Amniotic stem cell (primary cell): ENCODE measurements around the gene RALGAPA2.
A peak's percentile ranks its signal among the peaks of the same experiment; 100 is the strongest.
"Not testable (repeated sequence)": the region's sequence is repeated elsewhere in the genome, so short reads cannot be mapped to it uniquely, and the experiment has no call there.

ENCODE experiments used
- DNase-seq: peaks from one replicate; lab custom pipeline; 2025; lab: John Stamatoyannopoulos, UW

Gene RALGAPA2

DNA sequence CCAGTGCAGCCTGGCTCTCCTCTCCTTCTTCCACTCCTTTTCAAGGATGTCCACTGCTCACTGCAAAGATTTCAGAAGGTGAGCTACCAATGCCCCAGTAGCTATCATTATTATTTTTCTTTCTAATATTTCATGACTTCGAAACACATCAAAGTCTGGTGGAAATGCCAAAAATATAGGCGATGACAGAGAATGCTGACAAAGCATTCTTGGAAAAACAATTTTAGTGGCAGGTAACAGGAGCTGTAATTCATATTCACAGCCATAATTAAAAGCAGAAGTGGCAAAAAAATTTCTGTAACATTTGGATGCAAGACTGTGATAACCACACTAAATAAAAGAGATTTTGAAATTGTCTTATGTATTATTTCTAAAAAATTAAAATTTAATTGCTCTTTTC, 133.6 kb downstream of the RALGAPA2 start:
- no peak for DNase-seq

DNA sequence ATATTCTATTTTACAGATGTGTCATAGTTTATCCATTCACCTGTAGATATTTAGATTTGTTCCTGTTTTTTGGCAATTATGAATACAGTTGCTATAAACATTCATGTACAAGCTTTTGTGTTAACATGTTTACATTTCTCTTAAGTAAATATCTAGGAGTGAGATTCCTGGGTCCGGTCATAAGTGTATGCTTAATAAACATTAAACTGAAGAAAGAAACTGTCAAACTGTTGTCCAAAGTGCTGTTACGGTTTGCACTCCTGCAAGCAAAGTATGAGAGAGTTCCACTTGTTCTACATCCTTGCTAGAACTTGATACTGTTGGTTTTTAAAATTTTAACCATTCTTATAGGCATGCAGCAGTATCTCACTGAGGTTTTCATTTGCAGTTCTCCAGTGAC, 138.6 kb downstream of the RALGAPA2 start:
- no peak for DNase-seq

DNA sequence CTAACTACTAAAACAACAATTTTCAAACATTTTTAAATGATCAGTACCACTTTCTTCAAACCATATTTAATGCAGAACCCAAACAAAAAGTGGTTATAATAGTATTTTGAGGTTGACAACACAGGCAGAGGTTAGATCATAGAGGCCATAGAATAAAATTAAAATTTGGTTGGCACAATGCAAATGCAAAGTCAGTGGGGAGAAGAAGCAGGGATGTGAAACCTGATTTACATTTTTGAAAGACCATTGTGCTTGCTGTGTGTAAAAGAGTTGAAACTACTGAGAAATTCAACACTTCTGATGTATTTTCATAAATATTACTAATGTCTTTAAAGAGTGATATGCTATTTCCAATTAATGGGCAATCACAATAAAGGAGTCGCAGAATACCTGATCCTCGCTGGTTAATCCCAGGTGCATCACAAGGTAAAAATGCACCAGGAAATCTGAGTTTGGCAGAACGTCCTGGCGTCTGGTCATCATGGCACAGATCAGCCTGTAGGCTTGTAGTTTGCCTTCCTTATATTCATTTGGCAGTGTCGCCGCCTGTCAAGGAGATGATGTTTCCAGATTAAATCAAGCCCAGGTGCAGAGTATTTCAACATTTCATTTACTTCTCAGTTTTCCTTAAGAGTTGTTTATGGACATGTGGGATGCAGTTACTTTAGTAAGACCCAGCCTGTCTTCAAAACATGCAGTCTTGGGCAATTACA, 141.2 kb downstream of the RALGAPA2 start:
- DNase-seq = no peak

DNA sequence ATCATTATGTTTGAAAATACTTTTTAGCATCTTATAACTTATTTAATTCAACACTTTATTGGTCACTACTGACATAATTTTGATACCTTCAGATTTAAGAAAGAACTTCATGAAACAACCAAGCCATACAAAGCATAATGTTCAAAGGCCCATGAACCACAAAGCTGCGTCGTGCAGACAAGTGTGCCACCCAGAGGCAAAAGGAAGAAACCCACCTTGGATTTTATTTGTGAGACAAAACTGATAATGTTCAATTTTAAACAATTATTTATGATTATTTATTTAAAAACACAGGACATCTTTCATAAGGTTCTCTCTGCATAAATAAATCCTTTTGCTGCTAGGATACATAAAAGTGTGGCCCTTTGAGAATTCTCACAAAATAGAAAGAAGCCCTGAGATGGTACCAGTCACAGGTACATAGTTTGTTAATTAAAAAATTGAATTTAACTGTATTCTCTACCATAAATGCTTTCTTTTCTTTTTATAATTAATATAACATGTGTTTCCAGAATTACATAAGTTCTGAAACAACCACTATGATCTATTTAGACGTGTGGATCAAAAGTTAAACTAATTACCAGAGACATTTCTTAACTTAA, 143.7 kb downstream of the RALGAPA2 start:
- peak; percentile 40 for DNase-seq

DNA sequence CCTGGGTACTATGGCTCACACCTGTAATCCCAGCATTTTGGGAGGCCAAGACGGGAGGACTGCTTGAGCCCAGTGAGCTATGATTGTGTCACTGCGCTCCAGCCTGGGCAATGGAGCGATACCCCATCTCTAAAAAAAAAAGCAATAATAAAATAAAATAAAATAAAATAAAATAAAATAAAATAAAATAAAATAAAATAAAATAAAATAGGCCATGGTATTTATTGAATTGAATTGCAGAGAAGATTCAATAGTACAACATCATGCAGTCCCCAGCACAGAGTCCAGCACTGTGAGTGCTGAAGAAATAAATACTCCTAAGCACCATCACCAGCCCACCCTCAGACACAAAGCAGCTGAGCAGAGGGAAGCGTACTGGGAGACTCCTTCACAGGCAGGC, 144.7 kb downstream of the RALGAPA2 start:
- no peak for DNase-seq

DNA sequence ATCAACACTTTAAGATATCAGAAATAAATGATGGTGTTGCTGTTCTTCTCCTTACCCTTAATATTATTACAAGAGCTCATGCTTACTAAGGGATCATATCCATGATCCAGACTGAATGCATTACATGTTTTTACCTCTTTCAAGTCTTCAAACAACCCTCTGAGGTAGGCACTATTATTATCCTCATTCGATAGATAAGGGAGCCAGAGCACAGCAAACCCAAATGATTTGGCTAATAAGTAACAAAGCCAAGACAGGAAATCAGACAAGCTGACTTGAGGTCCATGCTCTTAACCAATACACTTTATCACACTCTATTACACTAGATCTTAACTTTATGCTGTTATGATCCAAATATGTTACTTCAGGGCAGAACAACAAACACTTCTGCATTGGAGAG, 145.9 kb downstream of the RALGAPA2 start:
- no peak for DNase-seq

DNA sequence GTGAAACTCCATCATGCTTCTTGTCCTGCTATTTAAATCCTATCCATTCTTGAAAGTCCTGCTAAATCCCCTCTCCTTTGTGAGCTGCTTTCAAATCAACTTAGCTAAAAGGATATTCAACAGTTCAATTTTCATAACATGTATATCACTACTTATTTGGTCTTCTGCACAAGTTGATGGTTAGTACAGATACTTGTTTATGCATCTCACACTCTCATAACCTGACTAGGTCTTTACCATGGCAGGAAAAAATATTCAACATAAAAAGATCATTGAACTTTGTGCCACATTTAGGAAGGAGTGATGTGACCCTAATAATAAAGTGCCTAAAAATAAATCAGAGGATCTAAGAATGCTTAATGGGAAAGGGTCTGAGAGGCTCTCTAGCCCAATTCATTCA, 148.2 kb downstream of the RALGAPA2 start:
- no peak for DNase-seq

DNA sequence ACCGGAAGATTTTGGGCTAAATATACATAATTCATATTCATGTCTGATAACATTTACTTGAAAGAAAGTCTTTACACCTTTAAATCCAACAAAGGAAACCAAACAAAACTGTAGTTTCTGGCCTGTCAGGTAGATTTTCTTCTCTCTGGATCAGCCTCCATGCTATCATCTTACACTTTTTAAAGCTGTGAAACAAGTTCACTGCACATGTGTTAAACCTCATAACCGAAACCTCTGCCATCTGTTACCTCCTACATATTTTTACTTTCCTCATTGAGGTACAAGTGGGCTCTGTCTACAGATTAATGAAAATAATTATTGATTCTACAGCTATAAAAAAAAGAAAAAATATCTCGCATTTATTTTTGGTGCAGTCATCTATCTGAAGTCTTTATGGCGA, 149.9 kb downstream of the RALGAPA2 start:
- DNase-seq = no peak

DNA sequence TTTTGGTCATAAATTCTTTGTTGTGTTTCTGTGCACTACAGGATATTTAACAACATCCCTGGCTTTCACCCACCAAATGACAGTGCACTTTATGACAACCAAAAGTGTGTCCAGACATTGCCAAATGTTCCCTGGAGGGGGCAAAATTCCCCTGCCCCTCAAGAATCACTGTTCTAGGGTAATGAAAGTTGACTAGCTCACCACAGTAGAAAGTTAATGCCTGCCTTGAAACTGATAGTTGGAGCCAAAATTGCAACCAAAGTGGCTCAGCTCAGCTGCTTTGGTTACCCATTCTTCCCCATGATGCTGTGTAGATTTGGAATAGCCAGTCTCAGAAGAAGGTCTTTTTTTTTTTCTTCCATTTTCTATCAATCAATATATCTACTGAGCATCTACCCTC, 150.6 kb downstream of the RALGAPA2 start:
- DNase-seq = no peak

DNA sequence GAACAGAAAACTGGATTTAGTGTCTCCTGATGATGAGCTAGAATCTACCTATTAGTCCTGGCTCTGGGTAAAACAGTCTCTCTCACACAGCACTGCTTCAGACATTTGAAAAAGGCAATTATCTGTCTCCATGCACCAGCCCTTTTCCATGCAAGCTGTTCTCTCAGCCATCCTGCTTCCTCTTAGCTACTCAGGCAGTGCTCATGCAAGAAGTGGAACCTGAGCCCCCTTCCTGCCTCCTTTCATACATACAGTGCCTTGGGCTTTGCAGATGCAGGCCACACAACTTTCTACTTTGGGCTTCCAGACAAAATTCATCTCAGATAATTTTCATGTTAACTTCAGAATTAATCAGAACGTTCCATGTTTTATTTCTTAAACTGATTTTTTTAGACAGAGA, 151.3 kb downstream of the RALGAPA2 start:
- DNase-seq = no peak

DNA sequence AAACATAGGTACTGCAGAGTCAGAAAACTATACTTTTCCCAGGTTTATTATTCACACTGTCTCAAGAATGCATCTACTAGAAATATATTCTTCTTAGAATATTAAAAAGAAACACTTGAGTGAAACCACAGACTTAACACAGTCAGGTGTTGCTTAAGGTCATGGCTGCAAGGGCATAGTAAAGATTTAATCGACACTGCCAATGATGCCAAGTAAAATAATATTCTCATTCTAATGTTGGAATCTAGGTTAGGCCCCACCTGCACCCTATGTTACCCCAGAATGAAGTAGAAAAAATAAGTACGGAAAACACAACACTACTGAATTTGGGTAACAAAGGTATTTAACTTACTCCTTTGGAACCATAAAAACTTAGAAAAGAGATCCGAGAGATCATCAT, 155.0 kb downstream of the RALGAPA2 start:
- DNase-seq = no peak

DNA sequence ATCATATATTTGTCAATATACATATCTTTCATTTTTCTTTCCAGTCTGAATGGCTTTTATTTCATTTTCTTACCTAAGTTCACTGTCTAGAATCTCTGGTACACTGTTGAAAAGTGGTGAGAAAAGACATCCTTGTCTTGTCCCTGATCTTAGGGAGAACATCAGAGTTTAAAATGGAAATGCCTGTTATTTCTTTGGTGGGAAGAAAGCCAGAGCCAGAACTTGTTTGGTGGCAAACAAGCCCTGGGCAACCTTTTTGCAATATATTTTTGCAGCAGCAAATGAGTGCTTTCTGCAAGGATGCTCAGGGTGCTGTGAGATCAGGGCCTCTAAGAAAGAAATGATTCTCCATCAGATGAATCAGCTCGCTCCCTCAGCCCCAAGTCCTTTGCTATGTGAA, 156.6 kb downstream of the RALGAPA2 start:
- DNase-seq = no peak

DNA sequence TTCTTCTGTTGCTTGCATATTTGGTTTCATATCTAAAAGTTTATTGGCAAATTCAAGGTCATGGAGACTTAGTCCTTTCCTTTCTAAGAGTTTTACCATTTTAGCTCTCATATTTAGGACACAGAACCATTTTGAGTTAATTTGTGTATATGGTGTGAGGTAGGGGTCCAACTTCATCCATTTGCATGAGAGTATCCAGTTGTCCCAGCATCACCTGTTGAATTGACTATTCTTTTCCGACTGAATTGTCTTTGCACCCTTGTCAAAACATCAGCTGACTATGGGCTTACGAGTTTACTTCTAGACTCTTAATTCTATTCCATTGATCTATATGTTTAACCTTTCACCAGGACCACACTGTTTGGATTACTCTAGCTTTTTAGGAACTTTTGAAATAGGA, 157.5 kb downstream of the RALGAPA2 start:
- DNase-seq = no peak

DNA sequence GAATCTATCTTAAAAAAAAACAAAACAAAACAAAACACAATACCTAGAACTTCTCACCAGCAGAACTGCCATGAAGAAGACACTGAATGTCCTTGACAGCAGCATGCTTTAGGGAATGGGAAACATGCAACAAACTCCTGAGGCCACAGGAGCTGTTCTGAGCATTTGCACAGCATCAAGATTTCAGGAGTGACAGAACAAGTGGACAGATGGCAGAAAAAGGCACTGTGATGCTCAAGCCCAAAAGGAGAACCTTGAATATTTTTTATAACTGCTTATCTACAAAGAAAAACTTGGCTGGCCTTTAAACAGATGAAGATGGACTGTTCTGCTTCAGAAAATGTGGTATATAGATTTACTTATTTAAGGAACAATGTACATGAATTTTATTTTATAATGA, 158.9 kb downstream of the RALGAPA2 start:
- DNase-seq = no peak

DNA sequence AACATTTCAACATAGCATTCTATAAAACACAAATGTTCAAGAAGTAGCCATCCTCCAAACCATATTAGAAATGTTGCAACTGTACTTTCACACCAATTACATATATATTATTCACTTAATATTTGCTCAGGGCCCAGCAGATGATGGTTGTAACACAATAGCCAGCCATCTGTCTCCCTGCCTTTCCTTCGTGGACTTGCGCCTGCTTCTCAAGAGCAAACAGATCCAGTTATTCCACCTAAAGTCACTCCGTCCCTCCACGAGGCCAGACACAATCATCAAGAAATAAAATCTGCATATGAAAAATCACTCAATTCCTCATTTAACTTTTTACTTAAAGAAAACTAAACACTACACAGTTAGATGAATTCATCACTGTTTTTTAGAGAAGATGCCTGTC, 160.4 kb downstream of the RALGAPA2 start:
- DNase-seq = no peak

DNA sequence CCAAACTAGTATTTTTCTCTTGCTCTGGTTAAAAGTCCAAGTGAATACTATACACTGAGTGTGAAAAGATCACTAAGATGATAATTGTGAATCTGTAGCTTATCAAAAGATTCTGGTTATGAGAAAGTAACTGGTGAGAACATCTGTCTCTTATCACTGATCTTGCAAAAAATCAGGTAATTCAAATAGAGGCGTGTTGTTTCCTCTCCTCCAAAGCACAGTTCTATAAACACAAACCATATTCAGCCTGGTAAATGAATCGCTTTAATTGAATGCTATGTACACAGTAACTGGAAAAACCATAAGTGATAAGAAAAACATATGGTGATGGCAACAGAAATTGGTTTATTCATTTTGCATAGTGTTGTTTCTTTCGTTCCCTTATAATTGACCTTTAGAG, 161.0 kb downstream of the RALGAPA2 start:
- no peak for DNase-seq

DNA sequence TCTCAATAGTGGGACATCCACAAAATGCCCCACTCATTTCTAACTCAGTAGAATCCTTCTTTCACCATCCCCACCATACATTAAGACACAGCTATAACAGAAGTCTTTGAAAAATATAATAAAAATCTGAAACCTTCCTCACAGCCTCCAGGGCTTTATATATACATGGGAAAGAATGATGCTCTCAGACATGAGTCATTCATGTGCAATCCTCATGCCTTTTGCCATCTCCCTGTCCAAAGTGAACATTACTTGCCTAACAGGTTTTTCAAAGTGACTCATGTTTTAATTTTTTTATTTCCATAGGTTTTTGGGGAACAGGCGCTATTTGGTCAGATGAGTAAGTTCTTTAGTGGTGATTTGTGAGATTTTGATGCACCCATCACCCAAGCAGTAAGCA, 162.7 kb downstream of the RALGAPA2 start:
- peak; percentile 63 for DNase-seq

DNA sequence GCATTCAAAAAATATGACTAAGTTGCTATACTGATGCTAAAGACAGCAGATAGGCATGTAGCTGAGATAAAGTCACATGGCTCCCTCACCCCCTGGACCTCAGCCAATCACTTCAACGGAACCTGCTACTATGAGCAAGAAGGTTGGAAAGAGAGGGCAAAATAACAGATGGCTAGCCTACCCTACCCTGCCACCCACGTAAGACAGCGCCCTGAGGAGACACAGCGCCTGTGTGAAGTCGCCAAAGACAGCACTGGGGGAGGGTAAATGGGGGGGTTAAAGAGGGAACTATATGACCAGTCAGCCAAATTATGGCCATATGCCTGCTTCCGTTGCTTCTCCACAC, 163.2 kb downstream of the RALGAPA2 start:
- DNase-seq = no peak

DNA sequence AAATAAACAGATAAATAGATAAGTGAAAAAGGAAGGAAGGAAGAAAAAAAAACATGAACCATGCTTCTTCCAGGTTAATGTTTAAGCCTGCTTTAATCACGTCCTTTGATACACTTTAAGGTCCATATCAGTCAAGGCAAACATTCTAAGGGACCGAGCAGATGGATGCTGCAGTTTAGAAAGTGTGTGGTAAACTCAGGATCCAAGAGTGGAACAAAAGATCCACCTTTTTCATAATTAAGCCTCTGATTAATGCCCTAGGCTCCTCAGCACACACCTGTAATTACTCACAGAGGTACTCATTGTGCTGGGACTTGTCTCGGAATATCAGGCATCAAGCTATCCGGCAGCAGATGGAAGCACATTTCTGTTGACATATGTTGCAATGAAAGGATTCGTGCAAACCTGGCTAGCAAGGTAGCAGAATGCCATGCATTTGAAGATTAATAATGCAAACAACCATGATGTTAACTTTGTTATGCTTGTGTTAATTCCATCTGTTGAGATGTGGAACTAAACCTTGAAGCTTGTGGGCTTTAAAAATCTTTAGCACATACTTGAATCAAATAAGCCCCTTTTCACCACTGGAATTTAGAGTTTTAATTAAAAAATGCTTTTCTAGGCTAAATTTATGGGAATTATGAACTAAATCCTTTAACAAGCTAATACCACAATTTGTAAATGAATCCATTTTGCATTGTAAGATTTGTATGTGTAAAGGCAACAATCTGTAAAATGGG, 163.7 kb downstream of the RALGAPA2 start:
- DNase-seq = no peak

DNA sequence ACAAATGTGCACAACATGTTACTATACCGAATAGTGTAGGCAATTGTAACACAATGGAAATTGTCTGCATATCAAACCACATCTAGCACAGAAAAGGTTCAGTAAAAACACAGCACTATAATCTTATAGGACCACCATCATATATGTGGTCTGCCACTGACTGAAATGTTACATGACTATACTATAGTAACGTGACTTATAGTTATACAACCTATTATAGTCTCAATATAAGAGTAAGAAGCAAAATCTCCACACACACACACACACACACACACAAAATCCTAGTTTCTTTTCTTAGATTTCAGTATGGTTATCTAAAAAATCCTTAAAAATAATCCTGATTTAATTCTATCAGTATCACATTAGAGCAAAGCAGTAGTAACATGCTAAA, 164.6 kb downstream of the RALGAPA2 start:
- DNase-seq = no peak

DNA sequence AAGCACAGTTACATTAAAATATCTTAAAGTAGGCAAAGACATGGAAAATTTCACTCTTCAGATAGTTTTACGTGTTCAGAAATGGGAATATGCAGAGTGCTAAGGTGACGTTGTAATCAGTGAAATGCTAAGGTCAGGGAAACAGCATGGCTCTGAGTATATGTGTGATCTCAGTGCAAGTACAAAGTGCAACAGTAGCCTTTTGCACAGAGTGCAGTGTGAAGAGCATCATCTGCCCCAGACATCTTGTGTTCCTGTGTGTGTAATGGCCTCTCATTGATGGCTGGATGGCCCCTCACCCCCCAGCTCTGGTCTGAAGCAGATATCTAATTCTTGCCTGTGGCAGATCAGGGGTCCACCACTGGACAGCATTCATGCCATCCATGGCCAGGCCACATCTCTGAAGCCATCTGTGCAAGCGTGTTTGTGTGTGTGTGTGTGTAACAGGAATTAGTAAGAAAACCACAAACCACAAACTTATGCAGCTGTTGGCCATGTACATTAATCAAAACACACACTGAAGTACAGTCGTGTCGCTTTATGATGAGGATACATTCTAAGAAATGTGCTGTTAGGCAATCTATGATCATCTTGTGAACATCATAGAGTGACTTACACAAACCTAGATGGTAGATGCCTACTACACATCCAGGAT, 165.1 kb downstream of the RALGAPA2 start:
- DNase-seq = no peak

DNA sequence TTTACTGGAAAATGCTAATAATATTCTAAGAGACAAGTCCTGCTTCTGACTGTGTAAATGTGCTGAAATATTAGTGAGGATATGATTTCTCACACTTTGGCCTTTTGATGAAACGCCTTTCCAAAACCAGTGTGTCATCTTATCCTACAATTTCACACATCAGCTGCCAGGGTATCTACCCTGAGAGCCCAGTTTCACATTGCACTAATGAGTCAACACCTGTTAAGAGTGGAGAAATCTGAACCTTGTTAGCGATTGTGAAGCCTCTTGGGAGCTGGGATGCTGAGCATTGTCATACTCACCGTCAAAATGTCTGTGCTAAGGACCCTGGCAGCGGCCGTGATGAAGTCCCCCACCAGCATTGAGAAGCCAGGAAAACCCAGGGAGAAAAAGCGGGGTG, 166.0 kb downstream of the RALGAPA2 start:
- no peak for DNase-seq

DNA sequence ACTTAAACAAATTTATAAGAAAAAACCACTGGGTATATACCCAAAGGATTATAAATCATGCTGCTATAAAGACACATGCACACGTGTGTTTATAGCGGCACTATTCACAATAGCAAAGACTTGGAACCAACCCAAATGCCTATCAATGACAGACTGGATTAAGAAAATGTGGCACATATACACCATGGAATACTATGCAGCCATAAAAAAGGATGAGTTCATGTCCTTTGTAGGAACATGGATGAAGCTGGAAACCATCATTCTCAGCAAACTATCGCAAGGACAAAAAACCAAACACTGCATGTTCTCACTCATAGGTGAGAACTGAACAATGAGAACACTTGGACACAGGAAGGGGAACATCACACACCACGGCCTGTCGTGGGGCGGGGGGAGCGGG, 169.1 kb downstream of the RALGAPA2 start:
- DNase-seq = not testable (repeated sequence)
